Measurements from ENCODE around the gene IFNW1.
A peak's percentile ranks its signal among the peaks of the same experiment; 100 is the strongest.

IFNW1 gene

GRCh38 chr9:21110708-21111576 lies 30.7 kb downstream of the IFNW1 start:
- no peaks in the 10 kb centered on the region for H3K9me3 ChIP-seq (ENCODE audit: control insufficient read depth in 2 of 2, low read length in 2 of 2)
- no peaks in the 10 kb centered on the region for H3K36me3 ChIP-seq (ENCODE audit: control insufficient read depth in 2 of 2, insufficient read depth in 2 of 2, low read length in 2 of 2)
- no peak overlapping the region for H3K9ac ChIP-seq (ENCODE audit: low read depth in 1 of 2, low read length in 2 of 2)
- no peak overlapping the region for H3K4me3 ChIP-seq (ENCODE audit: low read length in 2 of 2)
- H3K4me1 ChIP-seq (ENCODE audit: control insufficient read depth in 2 of 2, insufficient read depth in 2 of 2, low read length in 2 of 2): no peaks in the 10 kb centered on the region
- no peaks in the 10 kb centered on the region for H3K27me3 ChIP-seq (ENCODE audit: control insufficient read depth in 2 of 2, insufficient read depth in 2 of 2, low read length in 2 of 2)
- no peak overlapping the region for H3K27ac ChIP-seq (ENCODE audit: low read depth in 2 of 2, low read length in 2 of 2)

GRCh38 chr9:21104787-21105186 lies 36.8 kb downstream of the IFNW1 start:
- Histone ChIP-seq H3K9me3 (ENCODE audit: control insufficient read depth in 2 of 2, low read length in 2 of 2) (no peaks in the 10 kb centered on the region), H3K4me1 (ENCODE audit: control insufficient read depth in 2 of 2, insufficient read depth in 2 of 2, low read length in 2 of 2) (no peaks in the 10 kb centered on the region), H3K36me3 (ENCODE audit: control insufficient read depth in 2 of 2, insufficient read depth in 2 of 2, low read length in 2 of 2) (no peaks in the 10 kb centered on the region), H3K27me3 (ENCODE audit: control insufficient read depth in 2 of 2, insufficient read depth in 2 of 2, low read length in 2 of 2) (no peaks in the 10 kb centered on the region), H3K27ac (ENCODE audit: low read depth in 2 of 2, low read length in 2 of 2) (no peak overlapping the region), H3K4me3 (ENCODE audit: low read length in 2 of 2) (no peak overlapping the region), H3K9ac (ENCODE audit: low read depth in 1 of 2, low read length in 2 of 2) (no peak overlapping the region)

- Histone ChIP-seq H3K4me1 (ENCODE audit: control insufficient read depth in 2 of 2, insufficient read depth in 2 of 2, low read length in 2 of 2) (no peaks in the 10 kb centered on the region), H3K9ac (ENCODE audit: low read depth in 1 of 2, low read length in 2 of 2) (no peak overlapping the region), H3K27me3 (ENCODE audit: control insufficient read depth in 2 of 2, insufficient read depth in 2 of 2, low read length in 2 of 2) (no peaks in the 10 kb centered on the region), H3K9me3 (ENCODE audit: control insufficient read depth in 2 of 2, low read length in 2 of 2) (no peaks in the 10 kb centered on the region), H3K4me3 (ENCODE audit: low read length in 2 of 2) (no peak overlapping the region), H3K36me3 (ENCODE audit: control insufficient read depth in 2 of 2, insufficient read depth in 2 of 2, low read length in 2 of 2) (no peaks in the 10 kb centered on the region), H3K27ac (ENCODE audit: low read depth in 2 of 2, low read length in 2 of 2) (no peak overlapping the region)
Measured at GRCh38 chr9:21102305-21102704, 39.3 kb downstream of the IFNW1 start.

- Histone ChIP-seq H3K27me3 (ENCODE audit: control insufficient read depth in 2 of 2, insufficient read depth in 2 of 2, low read length in 2 of 2) (no peaks in the 10 kb centered on the region), H3K9me3 (ENCODE audit: control insufficient read depth in 2 of 2, low read length in 2 of 2) (no peaks in the 10 kb centered on the region), H3K4me3 (ENCODE audit: low read length in 2 of 2) (no peak overlapping the region), H3K36me3 (ENCODE audit: control insufficient read depth in 2 of 2, insufficient read depth in 2 of 2, low read length in 2 of 2) (no peaks in the 10 kb centered on the region), H3K27ac (ENCODE audit: low read depth in 2 of 2, low read length in 2 of 2) (no peak overlapping the region), H3K4me1 (ENCODE audit: control insufficient read depth in 2 of 2, insufficient read depth in 2 of 2, low read length in 2 of 2) (peaks cover 0 to 4% of the 10 kb centered on the region in 2 donors), H3K9ac (ENCODE audit: low read depth in 1 of 2, low read length in 2 of 2) (no peak overlapping the region)
Measured at GRCh38 chr9:21097817-21098216, 43.8 kb downstream of the IFNW1 start.

GRCh38 chr9:21096901-21097255 lies 44.8 kb downstream of the IFNW1 start:
- Histone ChIP-seq H3K9me3 (ENCODE audit: control insufficient read depth in 2 of 2, low read length in 2 of 2) (no peaks in the 10 kb centered on the region), H3K4me3 (ENCODE audit: low read length in 2 of 2) (no peak overlapping the region), H3K9ac (ENCODE audit: low read depth in 1 of 2, low read length in 2 of 2) (no peak overlapping the region), H3K27me3 (ENCODE audit: control insufficient read depth in 2 of 2, insufficient read depth in 2 of 2, low read length in 2 of 2) (no peaks in the 10 kb centered on the region), H3K4me1 (ENCODE audit: control insufficient read depth in 2 of 2, insufficient read depth in 2 of 2, low read length in 2 of 2) (peaks cover 0 to 4% of the 10 kb centered on the region in 2 donors), H3K36me3 (ENCODE audit: control insufficient read depth in 2 of 2, insufficient read depth in 2 of 2, low read length in 2 of 2) (no peaks in the 10 kb centered on the region), H3K27ac (ENCODE audit: low read depth in 2 of 2, low read length in 2 of 2) (peak overlapping the region; percentile 3 to 6)

- Histone ChIP-seq H3K27ac (ENCODE audit: low read depth in 2 of 2, low read length in 2 of 2) (peak overlapping the region; percentile 3 to 6), H3K9ac (ENCODE audit: low read depth in 1 of 2, low read length in 2 of 2) (peak overlapping the region in 1 of 2 donors; percentile 12), H3K36me3 (ENCODE audit: control insufficient read depth in 2 of 2, insufficient read depth in 2 of 2, low read length in 2 of 2) (no peaks in the 10 kb centered on the region), H3K27me3 (ENCODE audit: control insufficient read depth in 2 of 2, insufficient read depth in 2 of 2, low read length in 2 of 2) (no peaks in the 10 kb centered on the region), H3K4me3 (ENCODE audit: low read length in 2 of 2) (peak overlapping the region; percentile 43), H3K4me1 (ENCODE audit: control insufficient read depth in 2 of 2, insufficient read depth in 2 of 2, low read length in 2 of 2) (peaks cover 0 to 4% of the 10 kb centered on the region in 2 donors), H3K9me3 (ENCODE audit: control insufficient read depth in 2 of 2, low read length in 2 of 2) (no peaks in the 10 kb centered on the region)
Measured at GRCh38 chr9:21096172-21096900, 45.3 kb downstream of the IFNW1 start.

- no peak overlapping the region for H3K4me3 ChIP-seq (ENCODE audit: low read length in 2 of 2)
- no peaks in the 10 kb centered on the region for H3K27me3 ChIP-seq (ENCODE audit: control insufficient read depth in 2 of 2, insufficient read depth in 2 of 2, low read length in 2 of 2)
- H3K9me3 ChIP-seq (ENCODE audit: control insufficient read depth in 2 of 2, low read length in 2 of 2): no peaks in the 10 kb centered on the region
- H3K36me3 ChIP-seq (ENCODE audit: control insufficient read depth in 2 of 2, insufficient read depth in 2 of 2, low read length in 2 of 2): no peaks in the 10 kb centered on the region
- no peak overlapping the region for H3K9ac ChIP-seq (ENCODE audit: low read depth in 1 of 2, low read length in 2 of 2)
- no peak overlapping the region for H3K27ac ChIP-seq (ENCODE audit: low read depth in 2 of 2, low read length in 2 of 2)
- H3K4me1 ChIP-seq (ENCODE audit: control insufficient read depth in 2 of 2, insufficient read depth in 2 of 2, low read length in 2 of 2): peaks cover 0 to 4% of the 10 kb centered on the region in 2 donors
Measured at GRCh38 chr9:21095561-21095960, 46.1 kb downstream of the IFNW1 start.
